ENCODE results near the gene CYP39A1.

CYP39A1 gene

GRCh38 chr6:46652603-46653438, at the start of gene CYP39A1, which contains the start of gene SLC25A27:
Gene CYP39A1 (minus strand): TSS chr6:46652818. CDS start chr6:46652582, 236 bp downstream.
Gene SLC25A27 (plus strand): TSS chr6:46652975. CDS start chr6:46653193, 218 bp downstream.
- in situ Hi-C loops (cut with HindIII; ENCODE audit: low sequenced_read_pairs), result no loop called here

GRCh38 chr6:46699970-46700369, 47.4 kb upstream of the CYP39A1 start:
- in situ Hi-C loops (cut with HindIII; ENCODE audit: low sequenced_read_pairs), result loop anchor here (25.0 kb wide), 1 partner anchor 287 kb away; no protein-coding TSS in a partner anchor

- in situ Hi-C loops (cut with HindIII; ENCODE audit: low sequenced_read_pairs), result no loop called here
Measured at GRCh38 chr6:46690911-46691451, 38.4 kb upstream of the CYP39A1 start.

- in situ Hi-C loops (cut with HindIII; ENCODE audit: low sequenced_read_pairs), result no loop called here
Measured at GRCh38 chr6:46690141-46690755, 37.6 kb upstream of the CYP39A1 start.

GRCh38 chr6:46689657-46690056, 37.0 kb upstream of the CYP39A1 start:
- in situ Hi-C loops (cut with HindIII; ENCODE audit: low sequenced_read_pairs), result no loop called here

GRCh38 chr6:46688966-46689335, 36.3 kb upstream of the CYP39A1 start:
- in situ Hi-C loops (cut with HindIII; ENCODE audit: low sequenced_read_pairs), result no loop called here

- in situ Hi-C loops (cut with HindIII; ENCODE audit: low sequenced_read_pairs), result no loop called here
Measured at GRCh38 chr6:46688117-46688965, 35.7 kb upstream of the CYP39A1 start.

GRCh38 chr6:46687619-46688097, 35.0 kb upstream of the CYP39A1 start, which contains the start of gene TDRD6:
Gene TDRD6 (plus strand): TSS chr6:46687885. CDS start chr6:46688129, 244 bp downstream.
- in situ Hi-C loops (cut with HindIII; ENCODE audit: low sequenced_read_pairs), result no loop called here

GRCh38 chr6:46684771-46685170, 32.2 kb upstream of the CYP39A1 start:
- in situ Hi-C loops (cut with HindIII; ENCODE audit: low sequenced_read_pairs), result no loop called here

GRCh38 chr6:46677314-46677654, 24.7 kb upstream of the CYP39A1 start:
- in situ Hi-C loops (cut with HindIII; ENCODE audit: low sequenced_read_pairs), result no loop called here

- in situ Hi-C loops (cut with HindIII; ENCODE audit: low sequenced_read_pairs), result no loop called here
Measured at GRCh38 chr6:46676604-46677313, 24.1 kb upstream of the CYP39A1 start.

GRCh38 chr6:46674410-46674809, 21.8 kb upstream of the CYP39A1 start:
- in situ Hi-C loops (cut with HindIII; ENCODE audit: low sequenced_read_pairs), result no loop called here

GRCh38 chr6:46667377-46667776, 14.8 kb upstream of the CYP39A1 start:
- in situ Hi-C loops (cut with HindIII; ENCODE audit: low sequenced_read_pairs), result no loop called here

- in situ Hi-C loops (cut with HindIII; ENCODE audit: low sequenced_read_pairs), result no loop called here
Measured at GRCh38 chr6:46661483-46661882, 8.9 kb upstream of the CYP39A1 start.

GRCh38 chr6:46657642-46658041, 5.0 kb upstream of the CYP39A1 start:
- in situ Hi-C loops (cut with HindIII; ENCODE audit: low sequenced_read_pairs), result no loop called here

- in situ Hi-C loops (cut with HindIII; ENCODE audit: low sequenced_read_pairs), result no loop called here
Measured at GRCh38 chr6:46655803-46656202, 3.2 kb upstream of the CYP39A1 start.

GRCh38 chr6:46653439-46654195, 999 bp upstream of the CYP39A1 start:
- in situ Hi-C loops (cut with HindIII; ENCODE audit: low sequenced_read_pairs), result no loop called here

GRCh38 chr6:46652232-46652602, 401 bp downstream of the CYP39A1 start:
- in situ Hi-C loops (cut with HindIII; ENCODE audit: low sequenced_read_pairs), result no loop called here

- in situ Hi-C loops (cut with HindIII; ENCODE audit: low sequenced_read_pairs), result no loop called here
Measured at GRCh38 chr6:46651816-46652215, 802 bp downstream of the CYP39A1 start.

- in situ Hi-C loops (cut with HindIII; ENCODE audit: low sequenced_read_pairs), result no loop called here
Measured at GRCh38 chr6:46651006-46651405, 1.6 kb downstream of the CYP39A1 start.

All from DLD1 (cell line).